ENCODE measurements around the gene FAM47E. TPM values are rescaled to one million over a fixed set of nuclear protein-coding genes. Genes with fewer than 3 reads are reported as not detected.

Gene FAM47E
- total and polyA plus RNA-seq, 2 of the 13 experiments (the other 11 are each of a cell fraction or from before 2014, with no cell fraction given), result 0.33 to 0.66 TPM

DNA sequence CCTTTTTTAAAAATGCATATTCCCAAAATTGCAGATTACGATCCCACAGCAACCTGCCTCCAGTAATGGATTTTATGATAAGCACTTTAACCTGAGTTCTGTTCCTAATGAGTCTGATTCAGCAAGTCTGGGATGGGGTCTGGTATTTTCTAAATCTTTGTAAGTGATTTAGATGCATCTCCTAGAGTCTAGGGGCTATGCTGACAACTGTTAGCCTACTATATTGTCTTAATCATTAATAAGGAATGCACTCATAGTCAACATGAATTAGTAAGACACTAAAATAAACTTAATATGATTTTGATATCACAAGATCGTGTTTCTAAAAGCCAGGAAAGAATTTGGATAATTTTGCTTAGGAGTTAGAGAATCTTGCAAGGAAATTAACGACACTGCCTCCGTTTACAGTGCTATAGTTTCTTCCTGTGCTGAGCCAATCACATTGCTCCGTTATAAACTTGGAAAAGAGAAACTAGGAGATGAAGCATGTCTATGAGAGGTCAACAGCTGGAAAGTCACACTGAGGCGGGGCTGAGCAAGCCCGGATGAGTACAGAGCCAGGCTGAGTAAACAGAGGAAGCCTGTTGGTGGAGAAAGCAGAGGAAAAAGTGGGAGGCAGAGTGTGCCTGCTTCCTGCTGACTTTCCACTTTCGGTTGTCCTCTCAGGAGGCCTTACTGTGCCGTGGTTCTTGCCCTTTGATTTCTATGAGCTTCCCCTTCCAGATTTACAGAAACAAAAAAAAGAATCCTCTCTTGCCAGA lies 43.3 kb upstream of the FAM47E start (continued):
- TF ChIP-seq, protein P1, sequence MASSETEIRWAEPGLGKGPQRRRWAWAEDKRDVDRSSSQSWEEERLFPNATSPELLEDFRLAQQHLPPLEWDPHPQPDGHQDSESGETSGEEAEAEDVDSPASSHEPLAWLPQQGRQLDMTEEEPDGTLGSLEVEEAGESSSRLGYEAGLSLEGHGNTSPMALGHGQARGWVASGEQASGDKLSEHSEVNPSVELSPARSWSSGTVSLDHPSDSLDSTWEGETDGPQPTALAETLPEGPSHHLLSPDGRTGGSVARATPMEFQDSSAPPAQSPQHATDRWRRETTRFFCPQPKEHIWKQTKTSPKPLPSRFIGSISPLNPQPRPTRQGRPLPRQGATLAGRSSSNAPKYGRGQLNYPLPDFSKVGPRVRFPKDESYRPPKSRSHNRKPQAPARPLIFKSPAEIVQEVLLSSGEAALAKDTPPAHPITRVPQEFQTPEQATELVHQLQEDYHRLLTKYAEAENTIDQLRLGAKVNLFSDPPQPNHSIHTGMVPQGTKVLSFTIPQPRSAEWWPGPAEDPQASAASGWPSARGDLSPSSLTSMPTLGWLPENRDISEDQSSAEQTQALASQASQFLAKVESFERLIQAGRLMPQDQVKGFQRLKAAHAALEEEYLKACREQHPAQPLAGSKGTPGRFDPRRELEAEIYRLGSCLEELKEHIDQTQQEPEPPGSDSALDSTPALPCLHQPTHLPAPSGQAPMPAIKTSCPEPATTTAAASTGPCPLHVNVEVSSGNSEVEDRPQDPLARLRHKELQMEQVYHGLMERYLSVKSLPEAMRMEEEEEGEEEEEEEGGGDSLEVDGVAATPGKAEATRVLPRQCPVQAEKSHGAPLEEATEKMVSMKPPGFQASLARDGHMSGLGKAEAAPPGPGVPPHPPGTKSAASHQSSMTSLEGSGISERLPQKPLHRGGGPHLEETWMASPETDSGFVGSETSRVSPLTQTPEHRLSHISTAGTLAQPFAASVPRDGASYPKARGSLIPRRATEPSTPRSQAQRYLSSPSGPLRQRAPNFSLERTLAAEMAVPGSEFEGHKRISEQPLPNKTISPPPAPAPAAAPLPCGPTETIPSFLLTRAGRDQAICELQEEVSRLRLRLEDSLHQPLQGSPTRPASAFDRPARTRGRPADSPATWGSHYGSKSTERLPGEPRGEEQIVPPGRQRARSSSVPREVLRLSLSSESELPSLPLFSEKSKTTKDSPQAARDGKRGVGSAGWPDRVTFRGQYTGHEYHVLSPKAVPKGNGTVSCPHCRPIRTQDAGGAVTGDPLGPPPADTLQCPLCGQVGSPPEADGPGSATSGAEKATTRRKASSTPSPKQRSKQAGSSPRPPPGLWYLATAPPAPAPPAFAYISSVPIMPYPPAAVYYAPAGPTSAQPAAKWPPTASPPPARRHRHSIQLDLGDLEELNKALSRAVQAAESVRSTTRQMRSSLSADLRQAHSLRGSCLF (CRISPR knock-in tag; IDR thresholded peaks at IDR 0.05; ENCODE audit: borderline replicate concordance), result no peak
- TF ChIP-seq DNMT1 (CRISPR knock-in tag; IDR thresholded peaks at IDR 0.05), result no peak
- TF ChIP-seq, protein P2, sequence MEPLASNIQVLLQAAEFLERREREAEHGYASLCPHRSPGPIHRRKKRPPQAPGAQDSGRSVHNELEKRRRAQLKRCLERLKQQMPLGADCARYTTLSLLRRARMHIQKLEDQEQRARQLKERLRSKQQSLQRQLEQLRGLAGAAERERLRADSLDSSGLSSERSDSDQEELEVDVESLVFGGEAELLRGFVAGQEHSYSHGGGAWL (CRISPR knock-in tag; IDR thresholded peaks at IDR 0.05), result no peak
- peak; percentile 46; the same call in 1 of the 2 replicates for TF ChIP-seq POLR2G (IDR thresholded peaks at IDR 0.05; ENCODE audit: low read depth, low read length)
- TF ChIP-seq PPARG (CRISPR knock-in tag; conservative IDR thresholded peaks at IDR 0.05), result 0 out of 2 replicates have a peak, but pooled peaks have one; percentile 53
- TF ChIP-seq, protein P3, sequence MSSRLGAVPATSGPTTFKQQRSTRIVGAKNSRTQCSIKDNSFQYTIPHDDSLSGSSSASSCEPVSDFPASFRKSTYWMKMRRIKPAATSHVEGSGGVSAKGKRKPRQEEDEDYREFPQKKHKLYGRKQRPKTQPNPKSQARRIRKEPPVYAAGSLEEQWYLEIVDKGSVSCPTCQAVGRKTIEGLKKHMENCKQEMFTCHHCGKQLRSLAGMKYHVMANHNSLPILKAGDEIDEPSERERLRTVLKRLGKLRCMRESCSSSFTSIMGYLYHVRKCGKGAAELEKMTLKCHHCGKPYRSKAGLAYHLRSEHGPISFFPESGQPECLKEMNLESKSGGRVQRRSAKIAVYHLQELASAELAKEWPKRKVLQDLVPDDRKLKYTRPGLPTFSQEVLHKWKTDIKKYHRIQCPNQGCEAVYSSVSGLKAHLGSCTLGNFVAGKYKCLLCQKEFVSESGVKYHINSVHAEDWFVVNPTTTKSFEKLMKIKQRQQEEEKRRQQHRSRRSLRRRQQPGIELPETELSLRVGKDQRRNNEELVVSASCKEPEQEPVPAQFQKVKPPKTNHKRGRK (CRISPR knock-in tag; IDR thresholded peaks at IDR 0.05), result no peak
- TF ChIP-seq ZNF619 (CRISPR knock-in tag; IDR thresholded peaks at IDR 0.05), result no peak
- TF ChIP-seq HMG20A (CRISPR knock-in tag; IDR thresholded peaks at IDR 0.05; ENCODE audit: borderline replicate concordance), result peak; percentile 24; the same call in 1 of the 2 replicates
- TF ChIP-seq, protein P4, sequence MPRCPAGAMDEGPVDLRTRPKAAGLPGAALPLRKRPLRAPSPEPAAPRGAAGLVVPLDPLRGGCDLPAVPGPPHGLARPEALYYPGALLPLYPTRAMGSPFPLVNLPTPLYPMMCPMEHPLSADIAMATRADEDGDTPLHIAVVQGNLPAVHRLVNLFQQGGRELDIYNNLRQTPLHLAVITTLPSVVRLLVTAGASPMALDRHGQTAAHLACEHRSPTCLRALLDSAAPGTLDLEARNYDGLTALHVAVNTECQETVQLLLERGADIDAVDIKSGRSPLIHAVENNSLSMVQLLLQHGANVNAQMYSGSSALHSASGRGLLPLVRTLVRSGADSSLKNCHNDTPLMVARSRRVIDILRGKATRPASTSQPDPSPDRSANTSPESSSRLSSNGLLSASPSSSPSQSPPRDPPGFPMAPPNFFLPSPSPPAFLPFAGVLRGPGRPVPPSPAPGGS (CRISPR knock-in tag; IDR thresholded peaks at IDR 0.05), result no peak
- TF ChIP-seq SP5 (CRISPR knock-in tag; IDR thresholded peaks at IDR 0.05; ENCODE audit: borderline replicate concordance, low read depth), result peak; percentile 94
- TF ChIP-seq MAFK (conservative IDR thresholded peaks at IDR 0.05 in 1 of 2, IDR thresholded peaks at IDR 0.05 in 1 of 2; ENCODE audit: low read length in 2 of 2), result peak; percentile 51 to 61
- TF ChIP-seq, protein P5, sequence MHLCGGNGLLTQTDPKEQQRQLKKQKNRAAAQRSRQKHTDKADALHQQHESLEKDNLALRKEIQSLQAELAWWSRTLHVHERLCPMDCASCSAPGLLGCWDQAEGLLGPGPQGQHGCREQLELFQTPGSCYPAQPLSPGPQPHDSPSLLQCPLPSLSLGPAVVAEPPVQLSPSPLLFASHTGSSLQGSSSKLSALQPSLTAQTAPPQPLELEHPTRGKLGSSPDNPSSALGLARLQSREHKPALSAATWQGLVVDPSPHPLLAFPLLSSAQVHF (CRISPR knock-in tag; IDR thresholded peaks at IDR 0.05), result no peak
- TF ChIP-seq ZSCAN29 (CRISPR knock-in tag; conservative IDR thresholded peaks at IDR 0.05), result no peak
- no peak for TF ChIP-seq ZNF839 (CRISPR knock-in tag; IDR thresholded peaks at IDR 0.05; ENCODE audit: borderline replicate concordance)
- TF ChIP-seq, protein P6, sequence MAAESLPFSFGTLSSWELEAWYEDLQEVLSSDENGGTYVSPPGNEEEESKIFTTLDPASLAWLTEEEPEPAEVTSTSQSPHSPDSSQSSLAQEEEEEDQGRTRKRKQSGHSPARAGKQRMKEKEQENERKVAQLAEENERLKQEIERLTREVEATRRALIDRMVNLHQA (CRISPR knock-in tag; IDR thresholded peaks at IDR 0.05), result no peak
- no peak for TF ChIP-seq ZNF775 (CRISPR knock-in tag; IDR thresholded peaks at IDR 0.05; ENCODE audit: borderline replicate concordance)
- TF ChIP-seq HHEX (CRISPR knock-in tag; IDR thresholded peaks at IDR 0.05), result no peak
- TF ChIP-seq, protein P7, sequence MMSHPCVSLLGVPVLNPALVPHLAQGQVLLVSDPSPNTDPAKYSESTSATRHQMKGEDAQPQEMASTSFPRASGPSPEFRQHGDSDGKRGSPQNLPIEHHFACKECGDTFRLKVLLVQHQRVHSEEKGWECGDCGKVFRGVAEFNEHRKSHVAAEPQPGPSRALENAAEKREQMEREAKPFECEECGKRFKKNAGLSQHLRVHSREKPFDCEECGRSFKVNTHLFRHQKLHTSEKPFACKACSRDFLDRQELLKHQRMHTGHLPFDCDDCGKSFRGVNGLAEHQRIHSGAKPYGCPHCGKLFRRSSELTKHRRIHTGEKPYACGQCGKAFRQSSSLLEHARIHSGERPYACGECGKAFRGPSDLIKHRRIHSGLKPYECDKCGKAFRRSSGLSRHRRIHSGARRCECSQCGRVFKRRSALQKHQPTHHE (CRISPR knock-in tag; IDR thresholded peaks at IDR 0.05; ENCODE audit: borderline replicate concordance), result no peak
